Right renal pelvis (tissue), 4 donors: ENCODE results near the gene MYO15B. TPM values are rescaled to one million over a fixed set of nuclear protein-coding genes. Genes with fewer than 3 reads are reported as not detected.

ENCODE experiments used
- DNase-seq, 4 donors: peaks; one replicate each; pipeline ENCODE4 v3.0.0-alpha.2; 2013; ENCODE audit warnings: low read depth in 4 of 4, low spot score in 3 of 4, missing footprints in 1 of 4
- polyA plus RNA-seq, 4 donors: library from polyadenylated mRNA; unstranded; fragments of 120-200 nt; gene quantifications; one replicate each; pipeline ENCODE4 v1.2.1, GENCODE V29; 2013; ENCODE audit not compliant: insufficient read length in 4 of 4

Gene MYO15B
- polyA plus RNA-seq, 4 donors = 97.6 to 182 (median 151) TPM

DNA sequence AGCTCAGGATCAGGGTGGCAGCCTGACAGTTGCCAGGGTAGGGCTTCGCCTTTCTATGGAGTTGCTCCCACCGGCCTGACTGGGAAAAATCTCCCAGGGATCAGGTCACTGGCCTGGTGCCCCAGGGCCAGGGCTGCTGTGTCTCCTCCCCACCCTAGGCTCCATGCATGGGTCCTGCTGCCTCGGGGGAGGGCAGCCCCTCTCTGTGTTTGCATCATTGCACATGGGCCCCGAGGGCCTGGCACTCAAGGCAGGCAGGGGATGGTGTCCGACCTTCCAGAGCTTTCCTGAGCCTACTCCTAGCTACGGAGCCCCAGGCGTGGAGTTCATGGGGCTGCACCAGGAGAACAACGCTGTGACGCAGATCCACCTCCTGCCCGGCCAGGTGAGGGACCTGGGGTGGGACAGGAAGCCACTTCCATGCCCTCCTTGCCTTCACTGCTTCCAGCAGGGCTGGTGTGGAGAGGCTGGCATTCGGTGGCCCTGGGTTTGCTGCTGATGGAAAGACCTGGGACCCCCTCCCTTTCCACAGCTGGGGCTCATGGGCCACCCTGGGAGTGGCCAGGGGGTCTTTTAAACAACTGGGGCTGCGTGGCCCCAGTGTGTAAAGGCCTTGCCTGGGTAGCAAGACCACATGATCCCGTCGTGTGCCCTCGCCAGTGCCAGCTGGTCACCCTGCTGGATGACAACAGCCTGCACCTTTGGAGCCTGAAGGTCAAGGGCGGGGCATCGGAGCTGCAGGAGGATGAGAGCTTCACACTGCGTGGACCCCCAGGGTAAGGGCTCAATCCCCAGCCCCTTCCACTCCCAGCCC lies 29.5 kb upstream of the MYO15B start:
- DNase-seq = no peak

DNA sequence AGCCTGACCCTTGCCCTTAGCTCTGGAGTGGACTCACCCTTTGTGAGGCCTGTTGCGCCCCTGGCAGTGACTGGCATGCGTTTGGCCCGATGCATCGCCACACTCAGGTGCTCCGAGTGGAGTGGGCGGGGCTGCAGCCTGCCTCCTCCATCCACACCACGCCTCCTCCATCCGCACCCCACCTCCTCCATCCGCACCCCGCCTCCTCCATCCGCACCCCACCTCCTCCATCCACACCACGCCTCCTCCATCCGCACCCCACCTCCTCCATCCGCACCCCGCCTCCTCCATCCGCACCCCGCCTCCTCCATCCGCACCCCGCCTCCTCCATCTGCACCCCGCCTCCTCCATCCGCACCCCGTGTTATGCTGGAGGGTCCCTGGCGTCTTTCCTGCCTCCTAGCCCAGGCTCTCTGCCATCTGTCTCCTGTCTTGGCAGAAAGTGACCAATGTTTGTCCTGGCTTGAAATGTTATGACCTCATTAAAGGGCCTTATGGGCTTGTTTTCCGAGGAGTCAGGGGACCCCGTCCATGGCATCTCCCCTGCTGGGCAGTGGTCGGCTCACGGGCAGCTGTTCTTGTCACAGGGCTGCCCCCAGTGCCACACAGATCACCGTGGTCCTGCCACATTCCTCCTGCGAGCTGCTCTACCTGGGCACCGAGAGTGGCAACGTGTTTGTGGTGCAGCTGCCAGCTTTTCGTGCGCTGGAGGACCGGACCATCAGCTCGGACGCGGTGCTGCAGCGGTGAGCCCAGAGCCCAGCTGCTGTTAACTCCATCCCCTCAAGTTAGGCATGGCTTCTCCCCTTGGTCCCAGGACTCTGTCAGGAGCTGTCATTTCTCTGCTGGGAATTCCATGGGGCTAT lies 28.7 kb upstream of the MYO15B start:
- no peak for DNase-seq

DNA sequence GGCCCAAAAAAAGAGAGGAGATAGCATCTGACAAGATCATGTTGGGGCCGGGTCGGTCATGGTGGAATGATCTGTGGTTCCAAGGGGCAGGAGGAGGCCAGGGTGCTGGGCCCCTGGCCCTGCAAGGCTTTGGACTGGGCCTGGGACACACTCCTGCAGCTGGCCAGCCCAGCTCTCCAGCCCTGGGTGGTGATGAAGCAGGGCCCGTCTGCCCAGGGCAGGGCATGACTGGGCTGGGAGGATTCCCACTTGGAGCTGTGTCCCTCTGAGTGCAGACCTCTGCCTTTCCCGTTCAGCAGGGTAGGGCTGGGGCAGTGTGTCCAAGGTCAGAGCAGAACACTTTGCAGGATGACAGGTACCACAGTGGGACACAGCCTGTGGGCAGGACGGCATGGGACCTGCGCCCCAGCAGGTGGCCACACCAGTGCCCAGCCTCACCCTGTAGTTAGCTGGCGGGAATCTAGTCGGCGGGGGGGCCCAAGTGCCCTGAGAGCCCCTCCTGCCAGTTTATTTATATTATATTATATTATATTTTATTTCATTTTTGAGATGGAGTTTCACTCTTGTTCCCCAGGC lies 27.6 kb upstream of the MYO15B start:
- DNase-seq = no peak

DNA sequence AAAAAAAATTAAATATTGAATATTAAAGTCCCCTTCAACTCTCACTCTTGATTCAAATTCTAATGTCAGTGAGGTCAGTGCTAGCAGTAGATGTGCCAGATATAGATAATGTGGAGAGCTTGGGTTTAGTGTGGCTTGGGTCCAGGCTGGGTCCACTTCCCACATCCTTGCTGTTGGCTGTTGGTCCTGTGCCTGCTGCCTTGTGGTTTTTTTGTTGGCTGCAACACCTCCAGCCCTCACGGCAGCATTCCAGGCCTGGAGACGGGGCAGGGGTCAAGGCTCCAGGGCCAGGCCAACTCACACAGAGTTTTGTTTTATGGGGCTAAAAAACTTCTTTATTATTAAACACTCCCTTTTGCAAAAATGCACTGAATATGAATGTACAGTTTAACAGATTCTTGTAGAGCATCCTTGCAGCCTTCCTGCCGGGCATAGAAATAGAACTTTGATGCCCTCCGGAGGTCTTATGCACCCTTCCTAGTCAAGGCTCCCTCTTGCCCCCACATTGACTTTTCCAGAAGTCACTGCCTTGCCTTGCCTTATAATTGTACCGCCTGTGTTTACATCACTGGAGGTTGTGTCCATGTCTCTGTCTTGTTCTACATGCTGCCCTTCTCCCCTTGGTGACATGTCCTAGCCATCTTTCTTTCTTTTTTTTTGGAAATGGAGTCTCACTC lies 25.5 kb upstream of the MYO15B start:
- no peak for DNase-seq

DNA sequence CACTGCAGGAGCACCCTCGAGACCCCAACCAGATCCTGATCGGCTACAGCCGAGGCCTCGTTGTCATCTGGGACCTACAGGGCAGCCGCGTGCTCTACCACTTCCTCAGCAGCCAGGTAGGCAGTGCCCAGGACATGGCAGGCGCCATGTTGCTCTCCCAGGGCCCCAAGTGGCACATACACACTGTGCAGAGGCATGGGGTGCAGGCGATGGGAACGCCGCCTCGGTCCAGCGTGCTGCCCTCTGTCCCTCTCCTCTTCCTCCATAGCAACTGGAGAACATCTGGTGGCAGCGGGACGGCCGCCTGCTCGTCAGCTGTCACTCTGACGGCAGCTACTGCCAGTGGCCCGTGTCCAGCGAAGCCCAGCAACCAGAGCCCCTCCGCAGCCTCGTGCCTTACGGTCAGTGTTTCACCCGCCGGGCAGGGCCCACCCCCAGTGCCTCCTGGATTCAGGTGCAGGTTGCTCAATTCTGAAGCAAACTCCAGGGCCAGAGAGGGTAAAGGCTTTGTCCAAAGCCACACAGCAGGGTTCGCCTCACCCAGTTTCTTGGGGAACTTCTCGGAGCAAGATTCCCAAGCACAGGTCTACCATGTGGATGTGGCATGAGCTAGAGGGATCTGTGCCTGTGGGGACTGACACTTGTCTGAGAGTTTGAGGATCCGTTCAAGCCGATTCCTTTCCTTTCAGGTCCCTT lies 24.4 kb upstream of the MYO15B start:
- no peak for DNase-seq

GRCh38 chr17:75564195-75564594 lies 23.4 kb upstream of the MYO15B start:
- no peak for DNase-seq

DNA sequence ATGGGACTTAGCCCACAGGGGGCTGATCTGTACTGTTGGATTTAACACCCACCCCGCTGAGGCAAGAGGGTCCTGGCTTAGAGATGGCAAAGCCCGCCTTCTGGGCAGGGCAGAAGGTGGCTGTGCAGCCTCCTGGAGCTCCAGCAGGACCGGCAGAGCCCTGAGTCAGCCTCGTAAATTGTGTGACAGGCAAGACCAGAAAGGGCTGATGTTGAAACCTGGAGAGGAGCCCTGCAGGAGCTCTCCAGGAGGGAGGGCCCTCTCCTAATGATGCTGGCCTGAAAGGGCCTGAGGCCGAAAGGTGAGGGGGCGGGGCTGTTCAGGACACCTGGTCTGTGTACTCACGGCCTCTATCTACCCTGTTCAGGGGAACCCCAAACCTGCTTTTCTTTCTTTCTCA lies 22.5 kb upstream of the MYO15B start:
- no peak for DNase-seq

DNA sequence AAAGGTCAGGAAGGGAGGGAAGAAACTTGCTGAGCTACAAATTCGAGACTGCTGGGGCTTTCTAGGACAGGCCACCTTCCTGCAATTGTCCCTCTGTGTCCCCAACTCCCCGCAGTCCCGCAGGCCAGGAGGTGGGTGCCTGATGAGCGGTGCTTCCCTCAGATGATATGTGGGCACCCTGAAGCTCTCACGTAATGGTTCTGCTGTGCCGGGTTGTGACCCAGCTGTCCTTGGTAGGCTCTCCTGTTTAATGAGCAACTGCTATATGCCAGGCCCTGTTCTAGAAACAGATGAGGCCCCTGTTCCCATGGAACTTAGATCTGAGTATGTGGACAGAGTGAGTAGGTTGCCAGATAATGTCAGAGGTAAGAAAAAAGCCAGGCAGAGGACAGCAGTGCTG lies 22.0 kb upstream of the MYO15B start:
- DNase-seq = no peak

- no peak for DNase-seq
Measured at GRCh38 chr17:75566416-75566815, 21.2 kb upstream of the MYO15B start.

DNA sequence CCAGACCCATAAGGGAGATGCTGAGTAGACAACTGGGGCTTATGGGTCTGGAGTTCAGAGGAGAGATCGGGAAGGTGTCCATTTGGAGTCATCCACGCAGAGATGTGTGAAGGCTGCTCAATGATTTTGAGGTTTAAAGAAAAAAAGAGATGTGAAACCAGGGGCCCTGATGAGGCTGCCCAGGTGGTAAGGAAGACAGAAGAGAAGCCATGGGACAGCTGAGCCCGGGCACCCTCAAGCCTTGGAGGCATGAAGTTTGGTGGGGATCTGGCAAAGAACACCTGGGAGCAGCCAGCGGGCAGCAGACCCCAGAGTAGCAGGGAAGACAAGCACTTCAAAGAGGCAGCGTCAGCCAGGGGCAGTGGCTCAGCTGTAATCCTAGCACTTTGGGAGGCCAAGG lies 20.8 kb upstream of the MYO15B start:
- no peak for DNase-seq

- DNase-seq = no peak
Measured at GRCh38 chr17:75568412-75569255, 19.0 kb upstream of the MYO15B start.

DNA sequence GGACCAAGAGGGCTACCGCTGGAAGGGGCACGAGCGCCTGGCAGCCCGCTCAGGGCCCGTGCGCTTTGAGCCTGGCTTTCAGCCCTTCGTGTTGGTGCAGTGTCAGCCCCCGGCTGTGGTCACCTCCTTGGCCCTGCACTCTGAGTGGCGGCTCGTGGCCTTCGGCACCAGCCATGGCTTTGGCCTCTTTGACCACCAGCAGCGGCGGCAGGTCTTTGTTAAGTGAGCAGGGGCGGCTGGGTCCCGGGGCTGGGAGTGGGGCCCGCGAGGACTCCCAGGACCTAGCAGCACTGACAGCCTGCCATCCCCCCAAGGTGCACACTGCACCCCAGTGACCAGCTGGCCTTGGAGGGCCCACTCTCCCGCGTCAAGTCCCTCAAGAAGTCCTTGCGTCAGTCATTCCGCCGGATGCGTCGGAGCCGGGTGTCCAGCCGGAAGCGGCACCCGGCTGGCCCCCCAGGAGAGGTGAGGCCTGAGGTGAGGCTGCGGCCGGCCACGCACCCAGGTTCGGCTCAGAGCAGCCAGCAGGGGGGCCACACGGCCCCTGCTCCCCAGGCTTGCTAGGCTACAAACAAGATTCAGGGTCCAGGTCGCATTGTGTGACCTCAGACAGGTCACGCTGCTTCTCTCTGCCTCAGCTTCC lies 17.4 kb upstream of the MYO15B start:
- DNase-seq = no peak

DNA sequence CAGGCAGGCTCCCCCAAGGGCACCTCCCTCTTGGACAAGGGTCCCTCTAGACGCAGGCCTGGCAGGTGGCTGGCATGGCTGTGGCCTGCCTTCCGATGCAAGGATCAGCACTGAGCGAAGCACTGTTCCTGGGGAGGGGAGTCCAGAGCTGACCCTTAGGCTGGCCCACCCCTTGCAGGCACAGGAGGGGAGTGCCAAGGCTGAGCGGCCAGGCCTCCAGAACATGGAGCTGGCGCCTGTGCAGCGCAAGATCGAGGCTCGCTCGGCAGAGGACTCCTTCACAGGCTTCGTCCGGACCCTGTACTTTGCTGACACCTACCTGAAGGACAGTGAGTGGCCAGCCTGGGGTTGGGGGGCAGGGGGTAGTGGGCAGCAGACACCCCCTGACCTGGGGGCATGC lies 16.8 kb upstream of the MYO15B start:
- no peak for DNase-seq

GRCh38 chr17:75571197-75571884 lies 16.3 kb upstream of the MYO15B start:
- DNase-seq = no peak

DNA sequence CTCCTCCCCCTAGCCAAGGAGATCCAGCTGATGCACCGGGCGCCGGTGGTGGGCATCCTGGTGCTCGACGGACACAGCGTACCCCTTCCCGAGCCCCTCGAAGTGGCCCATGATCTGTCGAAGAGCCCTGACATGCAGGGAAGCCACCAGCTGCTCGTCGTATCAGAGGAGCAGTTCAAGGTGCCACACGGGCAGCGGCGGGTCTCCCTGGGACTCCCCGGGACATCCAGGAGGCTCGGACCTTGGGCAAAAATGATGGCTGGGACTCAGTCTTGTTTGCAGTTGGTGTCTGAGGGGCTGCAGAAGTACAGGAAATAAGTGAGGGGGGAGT lies 15.8 kb upstream of the MYO15B start:
- DNase-seq = no peak

DNA sequence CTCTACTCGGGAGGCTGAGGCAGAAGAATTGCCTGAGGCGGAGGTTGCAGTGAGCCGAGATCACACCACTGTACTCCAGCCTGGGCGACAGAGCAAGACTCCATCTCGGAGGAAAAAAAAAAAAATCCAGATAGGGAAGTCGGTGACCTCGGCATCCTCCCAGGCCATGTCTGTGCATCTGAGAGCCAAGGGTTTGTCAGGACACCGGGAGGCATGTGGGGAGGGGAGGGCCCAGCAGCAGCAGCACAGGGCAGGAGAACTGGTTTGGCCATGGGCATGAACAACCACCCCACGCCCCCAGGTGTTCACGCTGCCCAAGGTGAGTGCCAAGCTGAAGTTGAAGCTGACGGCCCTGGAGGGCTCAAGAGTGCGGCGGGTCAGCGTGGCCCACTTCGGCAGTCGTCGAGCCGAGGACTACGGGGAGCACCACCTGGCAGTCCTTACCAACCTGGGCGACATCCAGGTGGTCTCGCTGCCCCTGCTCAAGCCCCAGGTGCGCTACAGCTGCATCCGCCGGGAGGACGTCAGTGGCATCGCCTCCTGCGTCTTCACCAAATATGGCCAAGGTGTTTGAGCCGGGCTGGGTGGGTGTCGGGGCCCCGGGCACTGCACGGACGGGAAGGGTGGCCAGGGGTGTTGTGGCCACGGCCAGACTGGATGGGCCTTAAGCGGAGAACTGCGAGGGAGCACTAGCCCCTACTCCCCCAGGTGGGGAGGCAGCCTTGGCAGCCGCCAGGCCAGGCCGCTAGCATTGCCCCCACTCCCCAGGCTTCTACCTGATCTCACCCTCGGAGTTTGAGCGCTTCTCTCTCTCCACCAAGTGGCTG lies 14.7 kb upstream of the MYO15B start:
- DNase-seq = no peak

DNA sequence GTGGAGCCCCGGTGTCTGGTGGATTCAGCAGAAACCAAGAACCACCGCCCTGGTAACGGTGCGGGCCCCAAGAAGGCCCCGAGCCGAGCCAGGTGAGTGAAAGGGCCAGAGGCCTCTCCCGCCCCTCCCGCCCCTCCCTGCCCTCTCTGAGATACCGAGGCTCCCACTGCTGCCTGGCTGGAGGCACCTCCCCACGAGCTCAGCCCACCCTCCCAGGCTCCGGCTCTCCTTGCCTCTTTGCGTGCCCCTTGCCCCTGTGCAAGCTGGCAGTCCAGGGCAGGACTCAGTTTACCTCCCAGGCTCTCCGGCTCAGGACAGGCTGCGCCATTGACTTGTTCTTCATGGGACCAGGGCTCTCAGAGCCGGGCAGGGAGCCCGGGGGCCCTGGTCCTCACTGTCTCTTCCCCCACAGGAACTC lies 14.1 kb upstream of the MYO15B start:
- DNase-seq = no peak

GRCh38 chr17:75573994-75574393 lies 13.6 kb upstream of the MYO15B start:
- DNase-seq = no peak
